ENCODE results near the gene UPK1A.

DNA sequence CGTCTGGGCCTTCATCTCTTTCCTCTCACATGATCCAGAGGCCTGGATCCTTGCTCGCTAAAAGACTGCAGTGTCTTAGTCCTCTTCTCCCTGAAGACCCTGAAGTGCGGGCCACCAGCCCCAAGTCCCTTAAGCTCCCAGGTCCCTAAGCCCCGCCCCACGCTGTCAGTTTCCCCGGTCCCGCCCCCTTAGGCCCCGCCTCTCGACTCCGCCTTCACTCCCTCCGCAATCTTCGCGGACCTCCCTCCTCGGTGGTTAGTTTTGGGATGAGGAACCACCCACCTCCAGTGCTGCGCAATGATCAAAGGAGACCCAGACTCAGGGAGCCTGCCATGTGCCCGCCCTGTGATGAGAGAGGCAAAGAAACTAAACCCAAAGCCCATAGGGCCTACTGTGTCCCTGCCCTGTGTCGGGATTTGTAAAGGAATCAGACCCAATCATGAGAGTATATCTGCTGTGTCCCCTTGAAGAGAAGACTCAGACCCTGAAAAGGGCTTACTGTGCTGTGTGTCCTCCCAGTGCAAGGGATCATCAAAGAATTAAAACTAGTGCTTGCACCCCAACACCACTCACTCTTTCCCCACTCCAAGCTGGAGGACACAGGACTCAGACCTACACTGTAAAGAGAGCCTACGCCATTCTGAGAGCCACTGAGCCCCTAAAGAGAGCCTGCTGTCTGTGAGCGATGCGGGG, 21.2 kb upstream of the UPK1A start:
- TF ChIP-seq, protein P1, sequence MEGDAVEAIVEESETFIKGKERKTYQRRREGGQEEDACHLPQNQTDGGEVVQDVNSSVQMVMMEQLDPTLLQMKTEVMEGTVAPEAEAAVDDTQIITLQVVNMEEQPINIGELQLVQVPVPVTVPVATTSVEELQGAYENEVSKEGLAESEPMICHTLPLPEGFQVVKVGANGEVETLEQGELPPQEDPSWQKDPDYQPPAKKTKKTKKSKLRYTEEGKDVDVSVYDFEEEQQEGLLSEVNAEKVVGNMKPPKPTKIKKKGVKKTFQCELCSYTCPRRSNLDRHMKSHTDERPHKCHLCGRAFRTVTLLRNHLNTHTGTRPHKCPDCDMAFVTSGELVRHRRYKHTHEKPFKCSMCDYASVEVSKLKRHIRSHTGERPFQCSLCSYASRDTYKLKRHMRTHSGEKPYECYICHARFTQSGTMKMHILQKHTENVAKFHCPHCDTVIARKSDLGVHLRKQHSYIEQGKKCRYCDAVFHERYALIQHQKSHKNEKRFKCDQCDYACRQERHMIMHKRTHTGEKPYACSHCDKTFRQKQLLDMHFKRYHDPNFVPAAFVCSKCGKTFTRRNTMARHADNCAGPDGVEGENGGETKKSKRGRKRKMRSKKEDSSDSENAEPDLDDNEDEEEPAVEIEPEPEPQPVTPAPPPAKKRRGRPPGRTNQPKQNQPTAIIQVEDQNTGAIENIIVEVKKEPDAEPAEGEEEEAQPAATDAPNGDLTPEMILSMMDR (IDR thresholded peaks at IDR 0.05), result no peak
- no peak for TF ChIP-seq POLR2A (IDR thresholded peaks at IDR 0.05)
- no peak for TF ChIP-seq POLR2AphosphoS5 (IDR thresholded peaks at IDR 0.05)

Data from breast epithelium (tissue), 3 donors.